PC-3 (cell line): ENCODE results near the gene CBX1. TPM values are rescaled to one million over a fixed set of nuclear protein-coding genes. Genes with fewer than 3 reads are reported as not detected.

ENCODE experiments used
- ATAC-seq: fragments of 200-7000 bp; cut with Tn5 transposase; 2 replicates; pipeline ENCODE4 v1.9.1; 2020; ENCODE audit warnings: mild to moderate bottlenecking, moderate library complexity
- Bru-seq: library from RNA; stranded (reverse); fragments of 400-500 nt; gene quantifications from one replicate; lab custom pipeline; 2021; lab: Mats Ljungman, UMichigan
- BruChase-seq, 2 experiments: library from RNA; stranded (reverse); fragments of 400-500 nt; gene quantifications; one replicate each; lab custom pipeline; 2021; lab: Mats Ljungman, UMichigan
- BruUV-seq: library from RNA; stranded (reverse); fragments of 400-500 nt; replicated peaks from 2 replicates; lab custom pipeline; 2021; lab: Mats Ljungman, UMichigan
- CTCF ChIA-PET: fragments of 300-600 bp; sonication (Branson Sonifier 250); formaldehyde crosslinking; loops from one replicate; lab custom pipeline; 2022; ENCODE audit warnings: antibody characterized with exemption; lab: Charles Lee
- POLR2A ChIA-PET: fragments of 300-600 bp; sonication (Branson Sonifier 250); formaldehyde crosslinking; loops from one replicate; lab custom pipeline; 2022; ENCODE audit warnings: antibody characterized with exemption; ENCODE audit not compliant: unreplicated experiment; lab: Charles Lee
- DNase-seq: peaks from one replicate; pipeline ENCODE4 v3.0.0-alpha.2; 2015
- H2AFZ ChIP-seq: fragments of 300-600 bp; sonication (generic); 2 replicates; pipeline ENCODE4 v1.6.0; 2016; ENCODE audit warnings: antibody characterized with exemption, low read length
- H3F3A ChIP-seq: fragments of 300-600 bp; sonication (generic); one replicate; pipeline ENCODE4 v1.6.0; 2017; ENCODE audit warnings: antibody characterized with exemption, low read length, control low read depth, mild to moderate bottlenecking; ENCODE audit not compliant: unreplicated experiment
- H3K27ac ChIP-seq: fragments of 300-600 bp; sonication (generic); 2 replicates; pipeline ENCODE4 v1.5.1; 2016; ENCODE audit warnings: mild to moderate bottlenecking, low read length
- H3K27me3 ChIP-seq: fragments of 300-600 bp; sonication (generic); 2 replicates; pipeline ENCODE4 v1.6.1; 2016; ENCODE audit warnings: low read length, mixed read lengths
- H3K36me3 ChIP-seq: fragments of 300-600 bp; sonication (generic); 2 replicates; pipeline ENCODE4 v1.6.1; 2016; ENCODE audit warnings: low read depth, mixed run types, low read length, mixed read lengths
- H3K4me1 ChIP-seq: fragments of 300-600 bp; sonication (generic); 2 replicates; pipeline ENCODE4 v1.5.1; 2016; ENCODE audit warnings: low read length; ENCODE audit not compliant: insufficient read depth
- H3K4me2 ChIP-seq: fragments of 300-600 bp; sonication (generic); 2 replicates; pipeline ENCODE4 v1.6.0; 2016; ENCODE audit warnings: low read length
- H3K4me3 ChIP-seq: fragments of 300-600 bp; sonication (generic); 2 replicates; pipeline ENCODE4 v1.5.1; 2016; ENCODE audit warnings: mild to moderate bottlenecking, low read length, mixed read lengths
- H3K79me2 ChIP-seq: fragments of 300-600 bp; sonication (generic); 2 replicates; pipeline ENCODE4 v1.6.1; 2017; ENCODE audit warnings: low read length, mixed read lengths
- H3K9ac ChIP-seq: fragments of 300-600 bp; sonication (generic); 2 replicates; pipeline ENCODE4 v1.6.0; 2016; ENCODE audit warnings: mild to moderate bottlenecking, low read length
- H3K9me2 ChIP-seq: fragments of 300-600 bp; sonication (generic); replicated peaks from 2 replicates; pipeline ENCODE4 v1.6.1; 2016; ENCODE audit warnings: mixed run types, low read length, mixed read lengths
- H3K9me3 ChIP-seq: fragments of 300-600 bp; sonication (generic); 2 replicates; pipeline ENCODE4 v1.6.1; 2016; ENCODE audit warnings: low read length, mixed read lengths
- H4K20me1 ChIP-seq: fragments of 300-600 bp; sonication (generic); 2 replicates; pipeline ENCODE4 v1.6.1; 2016; ENCODE audit warnings: low read length, mixed read lengths
- EZH2 ChIP-seq: fragments of 300-600 bp; sonication (generic); IDR thresholded peaks from one replicate; pipeline ENCODE4 v1.6.1; 2017; ENCODE audit warnings: antibody characterized with exemption, mild to moderate bottlenecking, low read length; ENCODE audit not compliant: unreplicated experiment
- EZH2phosphoT487 ChIP-seq: fragments of 300-600 bp; sonication (generic); IDR thresholded peaks from 2 replicates; pipeline ENCODE4 v1.6.1; 2018; ENCODE audit warnings: mild to moderate bottlenecking, antibody characterized with exemption, low read length, borderline replicate concordance
- intact Hi-C: fragments of 100-400 bp; cut with micrococcal nuclease; formaldehyde crosslinking; loops from 2 replicates; pipeline ENCODE4 v1.9.0; 2023
- long read RNA-seq: library from polyadenylated mRNA; unstranded; transcript quantifications from one replicate; pipeline ENCODE4 v2.0.0, GENCODE V29; 2021; ENCODE audit not compliant: unreplicated experiment
- total RNA-seq: library from RNA; depleted of rRNA; stranded (reverse); fragments of >200 nt; gene quantifications from 2 replicates; pipeline ENCODE4 v1.2.3, GENCODE V29; 2014; rRNA removed
- TF ChIP-seq, protein P1 (sequence below): fragments of 300-600 bp; sonication (generic); conservative IDR thresholded peaks from 2 replicates; pipeline ENCODE4 v1.5.1; 2017; ENCODE audit warnings: antibody characterized with exemption, low read depth, mild to moderate bottlenecking, low read length

CBX1 gene
- 119 and 142 TPM in 2 replicates for total RNA-seq
- Bru-seq, nascent RNA: percentile 90 among the genes with signal in this experiment
- BruChase-seq, experiment 1, labeled RNA remaining after a 6-hour chase: percentile 96 among the genes with signal in this experiment
- BruChase-seq, experiment 2, labeled RNA remaining after a 2-hour chase: percentile 91 among the genes with signal in this experiment
- long read RNA-seq, transcript CBX1-201 (5 exons, 2,232 nt): major isoform, 15 of 46 reads
- long read RNA-seq, partial matches to known transcripts: 26 of 46 reads
- long read RNA-seq, other reads (novel, unspliced or antisense): 5 of 46 reads

- Histone ChIP-seq H3K9ac (peak within 1 kb of the TSS; percentile 85), H2AFZ (peak within 1 kb of the TSS; percentile 73), H4K20me1 (peaks cover 16% of the 10 kb centered on the region), H3K79me2 (peaks cover 50% of the 10 kb centered on the region), H3K27ac (peak within 1 kb of the TSS; percentile 67), H3K27me3 (no peaks in the 10 kb centered on the region), H3F3A (no peaks in the 10 kb centered on the region), H3K36me3 (peaks cover 3% of the 10 kb centered on the region; the same call in 1 of the 2 replicates), H3K9me3 (no peaks in the 10 kb centered on the region), H3K9me2 (no peaks in the 10 kb centered on the region), H3K4me2 (peak within 1 kb of the TSS; percentile 93), H3K4me3 (peak within 1 kb of the TSS; percentile 78), H3K4me1 (peaks cover 10% of the 10 kb centered on the region)
- intact Hi-C loops: loop anchor here (2.0 kb wide), 3 partner anchors 30 to 76 kb away; partner anchors contain the start of gene NFE2L1
- DNase-seq (peak; percentile 96), ATAC-seq (peak; percentile 95)
- POLR2A ChIA-PET: interaction anchor here (0.7 to 1.1 kb wide), 2 partner anchors 11 to 143 kb away, joined by 3 to 4 read pairs; no protein-coding TSS in a partner anchor
- no TSS peak for BruUV-seq
- TF ChIP-seq EZH2 (no peak), EZH2phosphoT487 (no peak)
- TF ChIP-seq, protein P1, sequence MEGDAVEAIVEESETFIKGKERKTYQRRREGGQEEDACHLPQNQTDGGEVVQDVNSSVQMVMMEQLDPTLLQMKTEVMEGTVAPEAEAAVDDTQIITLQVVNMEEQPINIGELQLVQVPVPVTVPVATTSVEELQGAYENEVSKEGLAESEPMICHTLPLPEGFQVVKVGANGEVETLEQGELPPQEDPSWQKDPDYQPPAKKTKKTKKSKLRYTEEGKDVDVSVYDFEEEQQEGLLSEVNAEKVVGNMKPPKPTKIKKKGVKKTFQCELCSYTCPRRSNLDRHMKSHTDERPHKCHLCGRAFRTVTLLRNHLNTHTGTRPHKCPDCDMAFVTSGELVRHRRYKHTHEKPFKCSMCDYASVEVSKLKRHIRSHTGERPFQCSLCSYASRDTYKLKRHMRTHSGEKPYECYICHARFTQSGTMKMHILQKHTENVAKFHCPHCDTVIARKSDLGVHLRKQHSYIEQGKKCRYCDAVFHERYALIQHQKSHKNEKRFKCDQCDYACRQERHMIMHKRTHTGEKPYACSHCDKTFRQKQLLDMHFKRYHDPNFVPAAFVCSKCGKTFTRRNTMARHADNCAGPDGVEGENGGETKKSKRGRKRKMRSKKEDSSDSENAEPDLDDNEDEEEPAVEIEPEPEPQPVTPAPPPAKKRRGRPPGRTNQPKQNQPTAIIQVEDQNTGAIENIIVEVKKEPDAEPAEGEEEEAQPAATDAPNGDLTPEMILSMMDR: no peak
- CTCF ChIA-PET: no interaction called here
Measured at GRCh38 chr17:48101012-48101720, at the start of gene CBX1. Gene CBX1, minus strand, starts transcription at chr17:48101478. Its CDS starts 24,474 bp downstream, at chr17:48077004.

- no peaks in the 10 kb centered on the region for H3K36me3 ChIP-seq
- DNase-seq (no peak), ATAC-seq (no peak)
- H3K4me1 ChIP-seq: no peaks in the 10 kb centered on the region
- H3F3A ChIP-seq: no peaks in the 10 kb centered on the region
- H3K27ac ChIP-seq: no peak overlapping the region
- CTCF ChIA-PET: interaction anchor here (0.7 kb wide), 2 partner anchors 114 to 156 kb away, joined by 3 read pairs; no protein-coding TSS in a partner anchor
- peaks cover 65% of the 10 kb centered on the region for H3K27me3 ChIP-seq
- H3K4me3 ChIP-seq: no peak overlapping the region
- H3K79me2 ChIP-seq: no peaks in the 10 kb centered on the region
- intact Hi-C loops: no loop called here
- H3K9ac ChIP-seq: no peak overlapping the region
- no peaks in the 10 kb centered on the region for H3K9me3 ChIP-seq
- no peaks in the 10 kb centered on the region for H3K9me2 ChIP-seq
- peak; percentile 68 for TF ChIP-seq EZH2
- TF ChIP-seq, protein P1: no peak
- no peak for TF ChIP-seq EZH2phosphoT487
- no TSS peak for BruUV-seq
- no peaks in the 10 kb centered on the region for H4K20me1 ChIP-seq
- no peak overlapping the region for H2AFZ ChIP-seq
- POLR2A ChIA-PET: no interaction called here
- no peak overlapping the region for H3K4me2 ChIP-seq
Measured at GRCh38 chr17:48150597-48151001, 49.3 kb upstream of the CBX1 start.
